MV-4-11 (cell line): Measurements from ENCODE around the gene F8A1.
A peak's percentile ranks its signal among the peaks of the same experiment; 100 is the strongest.
"Not testable (repeated sequence)": the region's sequence is repeated elsewhere in the genome, so short reads cannot be mapped to it uniquely, and the experiment has no call there.

Source experiments
- DNase-seq: peaks from one replicate; lab custom pipeline; 2025; lab: John Stamatoyannopoulos, UW

Gene F8A1

GRCh38 chrX:154886069-154886788 is at the start of gene F8A1:
F8A1 (plus strand) TSS chrX:154886355; CDS start chrX:154886375, 20 bp downstream.
- not testable (repeated sequence) for DNase-seq

GRCh38 chrX:154840856-154841255 is 45.3 kb upstream of the F8A1 start:
- peak; percentile 45 for DNase-seq

DNA sequence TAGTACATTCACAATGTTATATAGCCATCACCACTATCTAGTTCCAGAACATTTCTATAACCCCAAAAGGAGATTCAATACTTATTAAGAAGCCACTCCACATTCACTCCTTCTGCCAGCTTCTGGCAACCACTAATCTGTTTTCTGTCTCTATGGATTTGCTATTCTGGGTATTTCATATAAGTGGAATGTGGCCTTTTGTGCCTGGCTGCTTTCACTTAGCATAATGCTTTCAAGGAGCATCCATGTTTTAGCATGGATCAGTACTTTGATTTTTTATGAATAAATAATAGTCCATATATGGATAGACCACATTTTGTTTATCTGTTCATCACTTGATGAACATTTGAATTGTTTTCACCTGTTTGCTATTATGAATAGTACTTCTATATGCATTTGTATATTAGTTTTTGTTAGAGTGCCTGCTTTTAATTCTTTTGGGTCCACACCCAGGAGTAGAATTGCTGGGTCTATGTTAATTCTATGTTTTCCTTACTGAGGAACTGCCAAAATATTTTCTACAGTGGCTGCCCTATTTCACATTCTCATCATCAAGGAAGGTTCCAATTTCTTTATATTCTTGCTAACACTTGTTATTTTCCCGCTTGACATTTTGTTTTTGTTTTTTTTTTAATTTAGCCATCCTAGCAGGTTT is 35.1 kb upstream of the F8A1 start:
- DNase-seq, result no peak

DNA sequence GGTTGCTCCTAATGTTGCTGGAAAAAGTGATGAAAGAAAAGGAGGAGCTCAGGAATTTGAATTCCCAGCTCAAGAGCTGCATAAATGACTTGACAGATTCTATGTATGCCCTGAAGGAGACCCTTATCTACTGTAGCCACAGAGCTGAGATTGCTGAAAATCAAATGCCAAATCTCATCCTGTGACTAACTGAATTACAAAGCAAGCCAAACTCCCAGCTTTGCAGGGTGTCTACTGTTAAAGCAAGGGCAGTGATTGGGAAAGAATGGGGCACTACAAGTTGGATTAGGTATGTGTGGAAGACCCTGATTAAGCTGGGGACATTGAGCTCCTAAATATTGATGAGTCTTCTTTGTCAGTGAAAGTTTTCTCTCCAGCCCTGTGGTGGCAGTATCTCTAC is 30.9 kb upstream of the F8A1 start:
- DNase-seq, result no peak

DNA sequence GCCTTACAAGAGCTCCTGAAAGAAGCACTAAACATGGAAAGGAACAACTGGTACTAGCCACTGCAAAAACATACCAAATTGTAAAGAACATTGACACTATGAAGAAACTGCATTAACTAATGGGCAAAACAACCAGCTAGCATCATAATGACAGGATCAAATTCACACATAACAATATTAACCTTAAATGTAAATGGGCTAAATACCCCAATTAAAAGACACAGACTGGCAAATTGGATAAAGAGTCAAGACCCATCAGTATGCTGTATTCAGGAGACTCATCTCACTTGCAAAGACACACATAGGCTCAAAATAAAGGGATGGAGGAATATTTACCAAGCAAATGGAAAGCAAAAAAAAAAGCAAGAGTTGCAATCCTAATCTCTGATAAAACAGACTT is 17.6 kb upstream of the F8A1 start:
- not testable (repeated sequence) for DNase-seq

- DNase-seq, result no peak
These were observed 12.8 kb upstream of the F8A1 start for GRCh38 chrX:154873329-154873728.

DNA sequence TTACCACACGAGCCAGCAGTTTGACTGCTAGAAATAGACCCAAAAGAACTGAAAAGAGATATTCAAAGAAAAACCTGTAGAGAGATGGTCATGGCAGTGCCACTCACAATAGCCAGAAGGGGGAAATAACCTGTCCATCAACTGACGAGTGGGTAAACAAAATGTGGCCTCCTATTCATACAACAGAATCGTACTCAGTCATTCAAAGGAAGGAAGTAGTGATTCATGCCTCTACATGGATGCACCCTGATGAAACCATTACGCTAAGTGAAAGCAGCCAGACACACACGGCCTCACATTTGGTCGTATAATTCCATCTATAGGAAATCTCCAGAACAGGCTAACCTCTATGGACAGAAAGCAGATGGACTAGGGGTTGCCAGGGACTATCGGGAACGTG is 2.1 kb upstream of the F8A1 start:
- not testable (repeated sequence) for DNase-seq

DNA sequence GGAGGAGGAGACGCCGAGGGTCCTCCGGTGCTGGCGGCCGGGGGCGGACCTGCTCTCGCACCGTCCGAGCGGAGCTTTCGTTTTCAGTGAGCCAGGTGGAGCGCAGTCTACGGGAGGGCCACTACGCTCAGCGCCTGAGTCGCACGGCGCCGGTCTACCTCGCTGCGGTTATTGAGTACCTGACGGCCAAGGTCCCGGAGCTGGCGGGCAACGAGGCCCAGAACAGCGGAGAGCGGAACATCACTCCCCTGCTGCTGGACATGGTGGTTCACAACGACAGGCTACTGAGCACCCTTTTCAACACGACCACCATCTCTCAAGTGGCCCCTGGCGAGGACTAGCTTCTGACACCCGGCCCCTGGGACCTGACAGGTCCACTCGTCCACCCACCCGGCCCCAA is 1.1 kb upstream of the F8A1 start:
- DNase-seq, result not testable (repeated sequence)

GRCh38 chrX:154885549-154885948 is 606 bp upstream of the F8A1 start:
- not testable (repeated sequence) for DNase-seq

DNA sequence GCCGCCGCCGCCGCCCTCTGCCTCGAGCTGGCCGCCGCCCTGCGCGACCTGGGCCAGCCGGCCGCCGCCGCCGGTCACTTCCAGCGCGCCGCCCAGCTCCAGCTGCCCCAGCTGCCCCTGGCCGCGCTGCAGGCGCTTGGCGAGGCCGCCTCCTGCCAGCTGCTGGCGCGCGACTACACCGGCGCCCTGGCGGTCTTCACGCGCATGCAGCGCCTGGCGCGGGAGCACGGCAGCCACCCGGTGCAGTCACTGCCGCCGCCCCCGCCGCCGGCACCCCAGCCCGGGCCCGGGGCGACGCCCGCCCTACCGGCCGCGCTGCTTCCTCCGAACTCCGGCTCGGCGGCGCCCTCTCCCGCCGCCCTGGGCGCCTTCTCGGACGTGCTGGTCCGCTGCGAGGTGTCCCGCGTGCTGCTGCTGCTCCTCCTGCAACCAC is 650 bp downstream of the F8A1 start:
- not testable (repeated sequence) for DNase-seq

GRCh38 chrX:154890990-154891639 is 5.0 kb downstream of the F8A1 start:
- no peak for DNase-seq

- no peak for DNase-seq
These were observed 6.1 kb downstream of the F8A1 start for GRCh38 chrX:154892296-154892695.

GRCh38 chrX:154900323-154900722 is 14.2 kb downstream of the F8A1 start:
- no peak for DNase-seq

- no peak for DNase-seq
These were observed 16.3 kb downstream of the F8A1 start for GRCh38 chrX:154902408-154902807.

DNA sequence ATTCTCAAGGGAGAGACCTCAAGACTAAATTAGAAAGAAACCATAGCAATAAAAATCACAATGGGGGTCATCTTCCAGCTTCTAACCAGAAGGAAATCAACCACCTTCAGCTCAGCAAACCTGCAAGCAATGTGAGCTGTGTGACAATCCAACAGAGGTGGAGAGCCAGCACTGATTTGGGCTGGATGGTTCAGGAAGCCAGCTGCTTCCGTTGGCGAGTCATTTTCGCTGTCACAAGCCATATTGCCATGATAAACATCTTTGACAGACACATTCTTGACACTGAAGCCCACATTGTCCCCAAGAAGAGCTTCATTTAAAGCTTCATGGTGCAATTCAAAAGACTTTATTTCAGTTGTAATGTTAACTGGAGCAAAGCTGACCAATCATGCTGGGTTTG is 22.7 kb downstream of the F8A1 start:
- no peak for DNase-seq

GRCh38 chrX:154910048-154910447 is 23.9 kb downstream of the F8A1 start:
- DNase-seq, result not testable (repeated sequence)

DNA sequence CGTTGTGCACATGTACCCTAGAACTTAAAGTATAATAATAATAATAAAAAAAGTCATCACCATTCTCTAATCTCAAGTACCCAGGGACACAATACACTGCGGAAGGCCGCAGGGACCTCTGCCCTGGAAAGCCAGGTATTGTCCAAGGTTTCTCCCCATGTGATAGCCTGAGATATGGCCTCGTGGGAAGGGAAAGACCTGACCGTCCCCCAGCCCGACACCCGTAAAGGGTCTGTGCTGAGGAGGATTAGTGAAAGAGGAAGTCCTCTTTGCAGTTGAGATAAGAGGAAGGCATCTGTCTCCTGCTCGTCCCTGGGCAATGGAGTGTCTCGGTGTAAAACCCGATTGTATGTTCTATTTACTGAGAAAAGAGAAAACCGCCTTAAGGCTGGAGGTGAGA is 24.4 kb downstream of the F8A1 start:
- DNase-seq, result not testable (repeated sequence)

DNA sequence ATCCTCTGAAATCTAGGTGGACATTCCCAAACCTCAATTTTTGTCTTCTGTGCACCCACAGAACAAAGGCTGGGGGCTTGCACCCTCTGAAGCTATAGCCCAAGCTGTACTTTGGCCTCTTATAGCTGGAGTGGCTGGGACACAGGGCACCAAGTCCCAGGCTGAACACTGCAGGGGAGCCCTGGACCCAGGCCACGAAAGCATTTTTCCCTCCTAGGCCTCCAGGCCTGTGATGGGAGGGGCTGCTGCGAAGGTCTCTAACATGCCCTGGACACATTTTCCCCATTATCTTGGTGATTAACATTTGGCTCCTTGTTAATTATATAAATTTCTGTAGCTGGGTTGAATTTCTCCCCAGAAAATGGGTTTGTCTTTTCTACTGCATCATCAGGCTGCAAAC is 27.9 kb downstream of the F8A1 start:
- no peak for DNase-seq

DNA sequence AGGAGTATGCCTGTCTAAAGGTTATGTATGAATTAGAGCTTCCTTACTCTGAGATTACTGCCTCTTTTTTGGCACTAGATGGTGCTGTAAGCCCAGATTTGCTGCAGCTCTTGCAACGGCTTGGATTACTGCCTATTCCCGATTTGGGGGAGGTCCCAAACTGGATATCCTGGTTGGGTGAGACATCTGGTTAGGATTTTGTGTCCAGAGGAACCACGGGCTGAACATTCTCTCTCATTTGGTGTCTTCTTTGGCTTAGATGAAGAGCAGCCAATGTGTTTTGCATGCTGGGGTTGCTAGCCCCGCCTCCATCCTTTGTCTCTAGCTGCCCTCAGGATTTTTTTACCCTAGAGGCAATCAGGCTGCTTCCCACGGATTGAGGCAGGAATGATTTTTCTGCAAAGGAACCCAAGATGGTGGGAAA is 31.9 kb downstream of the F8A1 start:
- peak; percentile 16 for DNase-seq

DNA sequence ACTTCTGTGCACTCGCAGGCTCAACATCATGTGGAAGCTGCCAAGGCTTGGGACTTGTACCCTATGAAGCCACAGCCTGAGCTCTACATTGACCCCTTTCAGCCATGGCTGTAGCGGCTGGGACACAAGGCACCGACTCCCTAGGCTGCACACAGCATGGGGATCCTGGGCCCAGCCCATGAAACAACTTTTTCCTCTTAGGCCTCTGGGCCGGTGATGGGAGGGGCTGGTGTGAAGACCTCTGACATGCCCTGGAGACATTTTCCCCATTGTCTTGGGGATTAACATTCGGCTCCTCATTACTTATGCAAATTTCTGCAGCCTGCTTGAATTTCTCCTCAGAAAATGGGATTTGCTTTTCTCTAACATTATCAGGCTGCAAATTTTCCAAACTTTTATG is 38.6 kb downstream of the F8A1 start:
- DNase-seq, result not testable (repeated sequence)
